Stimulated activated CD4-positive, alpha-beta T cell treated with anti-CD3 and anti-CD28 coated beads, TNF-alpha, amount 100 ng/mL, for 1 hour (primary cell): ENCODE data around the gene IFNA4.
"Not testable (repeated sequence)": the region's sequence is repeated elsewhere in the genome, so short reads cannot be mapped to it uniquely, and the experiment has no call there.

Experiments
- DNase-seq, 3 donors: peaks; one replicate each; pipeline ENCODE4 v3.0.0-alpha.2; 2020; ENCODE audit warnings: low read depth in 3 of 3, low spot score in 1 of 3

The IFNA4 gene

DNA sequence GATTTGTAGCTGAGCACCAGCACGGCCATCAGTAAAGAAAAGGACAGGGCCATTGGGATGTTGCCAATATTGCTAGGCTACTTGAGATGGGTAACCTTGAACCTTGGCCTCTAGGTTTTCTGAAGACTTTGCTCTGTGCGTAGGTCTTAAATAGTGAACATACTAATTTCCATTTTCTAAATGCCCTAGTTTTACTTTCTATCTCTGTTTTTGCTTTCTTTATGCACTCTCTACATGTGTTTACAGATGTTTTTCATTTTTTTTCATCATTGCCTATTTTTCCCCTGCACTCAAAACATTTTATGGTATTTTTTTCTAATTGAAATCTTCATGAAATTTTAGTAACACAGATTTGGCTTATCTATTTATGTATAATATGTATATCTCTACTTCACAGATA is 20.8 kb downstream of the IFNA4 start, which contains the start of gene IFNA21:
Gene IFNA21, minus strand, starts transcription at position 101 of the 400 bp plus-strand sequence. Its CDS starts 48 bp downstream, at position 53.
- DNase-seq, result not testable (repeated sequence)

DNA sequence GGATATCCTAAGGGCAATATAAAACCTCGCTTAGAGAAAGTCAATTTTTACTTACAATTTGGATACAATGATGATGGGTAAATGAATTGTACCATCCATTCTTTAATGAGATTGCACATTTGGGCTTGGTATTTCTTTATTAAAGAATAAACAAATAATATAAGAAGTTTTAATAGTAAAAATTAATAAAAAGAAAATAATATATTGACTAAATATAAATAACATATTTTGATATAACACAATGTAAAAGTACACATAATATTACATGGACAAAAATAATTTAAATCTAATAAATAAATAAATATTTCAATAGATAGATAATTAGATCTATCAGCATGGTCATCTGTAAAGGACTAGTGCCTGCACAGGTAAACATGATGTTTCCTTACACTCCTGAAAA is 21.9 kb downstream of the IFNA4 start:
- no peak for DNase-seq

DNA sequence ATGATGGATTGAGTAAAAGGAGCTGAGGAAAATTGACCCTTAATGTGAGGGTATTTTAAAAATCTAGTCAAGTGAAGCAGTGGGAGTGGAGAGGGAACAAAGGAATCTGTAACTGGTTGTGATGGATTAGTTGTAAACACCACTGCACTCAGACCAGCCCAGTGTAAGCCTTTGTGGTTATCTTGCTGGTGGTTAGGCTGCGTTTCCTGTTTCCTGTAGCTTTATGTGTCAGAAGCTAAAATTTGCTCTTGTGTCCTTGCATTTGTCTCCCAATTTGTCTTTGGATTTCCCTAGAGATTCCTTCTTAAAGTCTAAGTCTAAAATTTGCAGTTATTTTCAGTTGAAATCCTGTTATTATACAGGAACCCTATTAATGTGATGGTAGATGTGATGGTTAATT is 27.2 kb downstream of the IFNA4 start:
- no peak for DNase-seq

DNA sequence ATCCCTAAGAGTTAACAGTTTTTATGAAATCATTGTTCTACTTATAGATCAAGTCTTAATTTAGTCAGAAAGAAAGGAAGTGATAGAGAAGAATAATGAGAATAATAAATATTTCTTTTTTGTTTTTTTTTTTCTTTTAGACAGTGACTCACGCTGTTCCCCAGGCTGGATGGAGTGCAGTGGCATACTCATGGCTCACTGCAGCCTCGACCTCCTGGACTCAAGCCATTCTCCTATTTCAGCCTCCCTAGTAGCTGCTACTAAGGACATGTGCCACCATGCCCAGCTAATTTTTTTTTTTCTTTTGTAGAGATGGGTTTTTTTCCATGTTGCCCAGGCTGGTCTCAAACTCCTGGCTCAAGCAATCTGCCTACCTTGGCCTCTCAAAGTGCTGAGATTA is 31.9 kb downstream of the IFNA4 start:
- no peak for DNase-seq

DNA sequence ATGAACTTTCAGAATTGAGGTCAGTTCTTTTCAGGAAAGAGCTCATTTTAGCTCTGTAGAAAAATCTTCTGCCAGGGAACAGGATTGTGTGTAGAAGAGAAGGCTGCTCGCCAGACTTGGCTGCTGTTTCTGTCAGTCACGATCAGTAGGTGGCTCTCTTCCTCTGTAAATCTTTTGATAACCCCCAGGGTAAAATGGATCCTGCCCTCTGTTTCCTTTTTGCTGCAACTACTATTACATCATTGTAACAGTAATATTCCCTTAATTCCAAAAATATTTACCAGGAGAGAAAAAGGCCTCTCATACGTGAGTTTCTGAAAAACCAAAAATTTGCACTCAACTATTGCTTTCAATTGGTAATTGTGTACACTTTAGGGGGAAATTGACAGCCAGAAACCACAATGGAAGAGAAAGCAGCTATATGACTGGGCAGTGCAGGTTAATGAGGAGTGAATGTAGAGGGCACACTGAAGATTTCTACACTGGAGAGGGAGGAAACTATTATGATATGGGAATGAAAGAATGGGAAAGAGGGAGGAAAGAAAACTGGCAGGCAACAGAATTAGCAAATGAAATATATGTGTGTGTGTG is 33.3 kb downstream of the IFNA4 start:
- no peak for DNase-seq

DNA sequence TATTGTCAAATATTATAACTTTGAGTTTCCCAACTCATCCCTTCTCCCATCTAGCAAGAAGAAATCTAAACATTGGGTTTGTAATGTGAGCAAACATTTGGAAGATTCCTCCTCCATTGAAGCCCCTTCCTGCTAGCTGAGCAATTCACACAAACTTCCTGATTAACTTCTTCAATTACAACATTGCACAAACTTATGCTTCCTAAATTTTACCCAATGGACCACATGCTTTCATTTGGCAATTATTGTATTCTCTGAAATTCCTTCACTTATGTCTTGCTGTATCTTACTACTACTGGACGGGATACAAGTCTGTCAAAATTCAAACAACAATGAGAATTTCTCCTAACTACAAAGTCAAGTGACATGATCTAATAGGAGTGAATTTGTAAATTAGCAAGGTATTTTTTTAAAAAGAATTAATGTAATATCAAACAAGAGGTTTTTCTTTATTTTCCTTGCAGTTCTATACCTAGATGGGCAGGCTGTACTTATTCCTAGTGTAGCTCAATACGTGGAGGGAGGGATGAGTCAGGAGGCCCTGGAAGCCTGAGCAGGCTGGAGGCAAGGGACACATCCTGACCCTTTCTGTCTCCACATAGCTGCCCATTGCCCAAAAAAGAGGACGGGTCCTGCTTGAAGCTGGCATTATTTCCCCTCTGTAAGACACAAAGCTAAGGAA is 33.9 kb downstream of the IFNA4 start:
- no peak for DNase-seq

DNA sequence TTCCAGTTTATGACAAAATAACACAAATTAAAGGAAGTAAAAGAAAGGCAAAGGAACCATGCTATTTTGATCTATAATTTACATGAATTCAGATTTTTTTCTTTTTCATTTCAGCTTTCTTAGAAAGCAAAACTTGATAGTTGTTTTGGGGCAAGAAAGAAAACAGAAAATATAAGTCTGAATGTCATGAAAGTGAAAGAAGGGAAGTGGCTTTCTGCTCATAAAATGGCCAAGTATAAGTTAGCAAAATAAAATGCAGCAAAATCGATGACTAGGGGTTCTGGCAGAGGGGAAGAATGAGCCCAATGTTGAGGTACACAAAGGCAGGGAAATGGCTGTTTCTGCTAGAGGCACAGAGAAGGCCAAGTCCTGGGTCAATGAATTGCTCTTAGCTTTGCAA is 42.8 kb downstream of the IFNA4 start:
- no peak for DNase-seq

DNA sequence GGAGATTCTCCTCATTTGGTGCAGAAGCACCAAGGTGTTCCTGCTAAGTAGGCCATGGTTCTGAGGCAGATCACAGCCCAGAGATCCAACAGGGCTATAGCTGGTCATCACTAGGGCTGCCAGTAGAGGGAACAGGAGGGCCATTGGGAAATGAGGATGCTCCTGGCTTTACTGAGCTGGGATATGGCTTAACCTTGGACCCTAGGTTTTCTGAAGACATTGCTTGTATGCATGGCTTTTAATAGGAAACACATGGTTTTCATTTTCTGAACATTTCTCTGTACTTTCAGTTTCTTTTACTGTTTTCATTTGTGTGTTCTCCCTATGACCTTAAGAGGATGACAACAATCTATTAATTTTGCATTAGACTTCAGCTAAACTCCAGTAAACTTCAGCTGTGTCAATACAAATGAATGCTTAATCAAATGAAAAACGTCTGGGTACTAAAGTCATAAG is 45.9 kb downstream of the IFNA4 start, which contains the start of gene IFNW1:
Gene IFNW1, minus strand, starts transcription at position 406 of the 456 bp plus-strand sequence. Its CDS starts 262 bp downstream, at position 144.
- DNase-seq, result no peak

DNA sequence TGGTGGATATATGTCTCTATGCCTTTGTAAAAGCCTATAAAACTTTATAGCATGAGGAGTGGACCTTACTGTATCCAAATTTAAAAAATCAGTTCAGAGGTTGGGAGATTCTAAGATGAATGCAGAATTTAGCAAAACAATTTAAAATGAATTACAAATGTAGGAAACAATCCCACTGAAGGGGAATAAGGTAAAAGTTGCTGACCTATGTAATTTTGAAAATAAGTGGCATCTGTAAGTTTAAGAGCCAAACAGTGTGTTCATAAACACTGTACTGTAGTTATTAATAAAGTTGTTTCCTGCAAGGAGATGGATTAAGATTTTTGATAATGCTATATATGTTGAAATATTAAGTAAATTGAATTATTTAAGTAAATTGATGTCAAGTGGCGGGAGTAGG is 50.4 kb downstream of the IFNA4 start:
- DNase-seq, result no peak
